Suppressor macrophage treated with lipopolysaccharide for 1 hour (primary cell): Measurements from ENCODE around the gene CCNL1.
A peak's percentile ranks its signal among the peaks of the same experiment; 100 is the strongest.

Source experiments
- DNase-seq, 3 donors: peaks; one replicate each; pipeline ENCODE4 v3.0.0-alpha.2; 2020 to 2022

CCNL1 gene

GRCh38 chr3:157142315-157142714, 17.6 kb downstream of the CCNL1 start:
- DNase-seq = no peak

- DNase-seq = no peak
Measured at GRCh38 chr3:157139938-157140534, 19.9 kb downstream of the CCNL1 start.

GRCh38 chr3:157136647-157137387, 23.1 kb downstream of the CCNL1 start:
- DNase-seq = peak; percentile 71 to 84 (median 78)

GRCh38 chr3:157135671-157136396, 24.1 kb downstream of the CCNL1 start:
- DNase-seq = no peak

DNA sequence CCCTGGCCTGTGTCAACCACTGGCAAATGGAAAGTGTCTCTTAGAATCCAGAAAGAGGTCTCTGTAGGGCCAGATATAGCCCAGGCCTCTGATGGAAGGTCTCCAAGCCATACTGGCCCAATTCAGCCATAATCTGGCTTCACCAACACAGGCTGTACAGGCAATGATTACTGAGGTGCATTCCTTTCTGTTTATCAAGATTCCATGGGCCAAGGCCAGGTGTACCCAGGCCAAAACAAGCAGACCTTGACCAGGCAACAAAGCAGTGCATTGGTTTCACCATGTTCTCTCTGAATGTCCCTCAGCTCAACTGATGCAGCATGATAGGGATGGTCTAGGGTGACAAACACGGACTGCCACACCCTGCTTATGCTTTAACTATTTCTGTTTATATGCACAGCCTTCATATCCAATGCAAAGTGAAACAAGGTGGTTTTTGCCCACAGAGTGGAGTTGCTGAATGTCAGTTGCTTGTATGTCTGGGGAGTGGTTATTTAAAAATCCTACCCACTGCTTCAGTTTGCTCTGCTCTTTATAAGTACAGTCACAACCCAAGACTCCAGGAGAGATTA, 25.2 kb downstream of the CCNL1 start:
- no peak for DNase-seq

DNA sequence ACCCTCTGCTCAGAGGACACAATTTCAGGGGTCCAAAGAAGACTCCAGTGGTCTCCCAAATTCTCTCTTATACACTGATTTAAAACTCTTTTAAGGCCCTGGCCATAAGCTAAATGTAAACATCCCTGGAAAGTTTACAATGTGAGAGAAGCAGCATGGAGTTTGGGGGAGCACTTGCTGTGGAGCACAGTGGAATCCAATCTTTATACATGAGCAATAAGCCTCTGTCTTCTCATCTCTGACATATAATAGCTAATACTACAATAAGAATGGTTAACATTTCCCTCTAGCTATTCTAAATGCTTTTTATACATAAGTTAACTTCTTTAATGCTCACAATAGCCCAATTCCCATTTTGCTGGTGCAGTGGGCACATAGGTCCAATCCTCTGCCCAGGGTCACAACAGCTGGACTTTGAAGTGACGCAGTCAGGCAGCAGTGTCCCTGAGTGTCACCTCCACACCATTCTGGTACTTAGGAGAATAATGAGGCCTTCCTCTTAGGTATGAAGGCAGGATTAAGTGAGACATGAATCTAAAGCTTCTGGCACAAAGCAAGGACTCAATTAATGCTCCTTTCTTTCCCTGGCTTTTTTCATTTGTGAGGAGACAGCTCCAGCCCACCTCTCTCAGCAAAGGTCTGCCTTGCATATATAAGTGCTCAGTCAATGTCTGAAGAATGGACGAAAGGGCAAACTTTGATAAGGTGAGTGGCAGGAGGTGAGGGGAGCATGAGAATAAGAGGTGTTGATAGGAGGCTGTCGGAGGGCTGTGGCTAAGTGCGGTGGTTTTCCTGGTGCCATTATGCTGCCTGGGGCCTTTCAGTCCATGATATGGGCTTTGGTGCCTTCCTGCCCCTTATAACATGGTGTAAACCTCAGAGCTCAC, 26.3 kb downstream of the CCNL1 start:
- DNase-seq = no peak

DNA sequence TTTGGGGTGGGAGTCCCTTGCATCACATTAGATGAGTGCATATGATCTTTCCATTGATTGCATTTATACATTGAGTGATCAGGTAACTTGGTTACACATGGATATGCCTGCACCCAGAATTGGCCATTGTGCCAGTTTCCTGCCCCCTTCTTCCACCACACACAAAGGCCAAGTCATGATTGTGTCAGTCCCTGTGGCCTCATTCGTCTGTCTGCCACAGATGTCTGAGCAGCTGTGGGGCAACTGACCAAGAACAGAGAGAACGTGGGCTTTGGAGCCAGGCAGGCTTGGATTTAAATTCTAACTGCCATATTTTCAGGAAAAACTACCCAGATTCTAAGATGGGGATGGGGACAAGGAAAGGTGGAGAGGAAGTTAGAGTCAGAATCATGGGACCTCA, 27.0 kb downstream of the CCNL1 start:
- peak in 1 of 3 donors; percentile 53 for DNase-seq

DNA sequence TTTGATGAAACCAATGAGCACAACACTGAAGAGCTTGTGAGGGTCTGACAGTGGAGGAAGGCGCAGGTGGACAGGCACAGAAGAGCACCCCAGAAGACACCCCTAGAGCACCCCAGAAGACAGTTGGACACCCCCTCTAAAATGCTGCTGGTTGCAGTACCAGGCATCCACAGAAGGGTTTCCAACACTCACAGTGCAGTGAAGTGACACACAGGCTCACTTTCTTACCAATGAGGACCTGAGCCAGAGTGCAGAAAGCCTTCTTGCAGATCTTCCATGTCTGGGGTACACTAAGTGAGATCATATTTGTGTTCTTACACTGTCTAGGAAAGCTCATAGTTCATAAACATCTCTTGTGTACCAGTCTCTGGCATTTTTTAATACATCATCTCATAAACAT, 27.6 kb downstream of the CCNL1 start:
- no peak for DNase-seq

DNA sequence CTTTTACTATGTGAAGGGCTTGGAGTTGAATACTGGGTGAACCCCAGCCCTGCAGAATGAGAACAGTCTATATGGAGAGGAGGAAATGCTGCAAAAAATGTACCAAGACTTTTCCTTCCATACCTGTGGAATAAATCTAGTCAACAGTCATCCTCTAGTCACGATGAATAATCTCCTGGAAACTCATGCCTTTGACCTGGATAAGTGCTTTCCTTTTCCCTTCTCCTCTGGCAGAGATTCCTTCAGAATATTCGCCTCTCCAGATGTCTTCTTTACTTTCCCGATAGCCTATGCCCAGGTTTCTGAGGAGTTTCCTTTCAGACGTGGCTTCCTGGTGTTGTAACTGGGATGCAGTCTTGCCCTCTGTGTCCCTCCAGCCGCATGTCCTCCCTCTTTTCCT, 28.1 kb downstream of the CCNL1 start:
- DNase-seq = no peak

DNA sequence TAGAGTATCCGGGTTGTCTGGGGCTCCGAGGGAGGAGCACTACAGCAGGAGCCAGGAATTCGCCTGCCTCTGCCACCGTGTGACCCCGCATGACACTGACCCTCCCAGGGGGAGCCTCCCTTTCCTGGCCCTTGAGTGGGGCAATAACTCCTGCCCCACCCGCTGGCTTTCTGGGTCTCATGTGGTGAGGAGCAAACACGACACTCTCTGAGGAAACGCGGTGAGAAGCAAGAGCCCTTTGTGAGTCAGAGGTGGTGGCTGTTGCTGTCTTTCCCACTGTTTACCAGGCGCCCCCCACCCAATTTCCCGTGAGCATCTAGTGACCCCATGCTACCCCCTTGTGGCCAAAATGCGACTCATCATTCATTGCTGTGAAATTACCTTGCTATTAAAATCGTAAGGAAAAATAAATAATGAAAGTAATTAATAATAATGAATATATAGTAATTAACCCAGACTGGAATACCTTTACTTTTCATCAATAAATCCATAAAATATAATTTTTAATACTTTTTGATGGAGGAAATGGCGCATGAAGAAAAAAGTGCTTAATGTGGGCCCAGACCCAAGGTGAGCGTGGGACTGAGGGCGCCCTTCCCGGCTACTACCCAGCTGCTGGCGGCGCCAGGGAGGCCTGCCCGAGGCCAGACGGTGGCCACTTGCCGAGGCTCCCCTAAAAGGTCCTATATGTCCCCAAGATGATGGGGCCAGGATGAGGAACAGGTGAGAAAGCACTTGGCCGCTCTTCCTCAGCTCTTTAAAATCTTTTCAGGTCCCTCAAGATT, 29.3 kb downstream of the CCNL1 start:
- DNase-seq = peak; percentile 70 to 76 (median 73)

DNA sequence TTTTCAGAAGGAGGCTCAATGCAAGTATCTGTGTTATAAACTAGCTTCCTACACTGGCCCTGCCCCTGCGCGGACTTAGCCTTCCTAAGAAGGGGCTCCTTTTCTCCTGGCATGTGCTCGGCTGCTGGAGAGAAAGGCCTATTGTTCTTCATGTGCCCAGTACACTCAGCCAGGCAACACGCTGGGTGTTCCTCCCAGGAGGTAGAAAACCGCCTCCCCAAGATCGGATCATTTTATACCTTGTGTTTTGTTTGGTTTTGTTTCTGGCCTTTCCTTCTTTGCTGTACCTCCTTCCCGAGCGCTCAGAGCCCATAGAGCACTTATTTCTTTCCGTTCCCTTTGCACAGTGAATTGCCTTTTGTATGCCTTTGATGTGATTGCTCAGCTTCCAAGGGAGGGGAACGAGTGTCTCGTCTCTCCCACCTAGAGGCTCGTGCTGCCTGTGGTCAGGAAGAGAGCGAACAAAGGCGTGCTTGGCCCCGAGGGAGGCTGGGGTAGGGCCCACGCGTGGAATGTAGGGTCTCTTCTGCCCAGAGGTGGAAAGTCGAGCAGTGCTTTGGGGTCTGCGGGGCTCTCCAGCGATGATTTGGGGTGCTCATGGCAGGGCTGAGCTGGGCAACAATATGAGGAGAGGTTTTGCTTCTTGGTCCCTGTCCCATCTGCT, 30.0 kb downstream of the CCNL1 start:
- no peak for DNase-seq

GRCh38 chr3:157128771-157129681, 30.9 kb downstream of the CCNL1 start:
- DNase-seq = peak; percentile 63 to 86 (median 71)

DNA sequence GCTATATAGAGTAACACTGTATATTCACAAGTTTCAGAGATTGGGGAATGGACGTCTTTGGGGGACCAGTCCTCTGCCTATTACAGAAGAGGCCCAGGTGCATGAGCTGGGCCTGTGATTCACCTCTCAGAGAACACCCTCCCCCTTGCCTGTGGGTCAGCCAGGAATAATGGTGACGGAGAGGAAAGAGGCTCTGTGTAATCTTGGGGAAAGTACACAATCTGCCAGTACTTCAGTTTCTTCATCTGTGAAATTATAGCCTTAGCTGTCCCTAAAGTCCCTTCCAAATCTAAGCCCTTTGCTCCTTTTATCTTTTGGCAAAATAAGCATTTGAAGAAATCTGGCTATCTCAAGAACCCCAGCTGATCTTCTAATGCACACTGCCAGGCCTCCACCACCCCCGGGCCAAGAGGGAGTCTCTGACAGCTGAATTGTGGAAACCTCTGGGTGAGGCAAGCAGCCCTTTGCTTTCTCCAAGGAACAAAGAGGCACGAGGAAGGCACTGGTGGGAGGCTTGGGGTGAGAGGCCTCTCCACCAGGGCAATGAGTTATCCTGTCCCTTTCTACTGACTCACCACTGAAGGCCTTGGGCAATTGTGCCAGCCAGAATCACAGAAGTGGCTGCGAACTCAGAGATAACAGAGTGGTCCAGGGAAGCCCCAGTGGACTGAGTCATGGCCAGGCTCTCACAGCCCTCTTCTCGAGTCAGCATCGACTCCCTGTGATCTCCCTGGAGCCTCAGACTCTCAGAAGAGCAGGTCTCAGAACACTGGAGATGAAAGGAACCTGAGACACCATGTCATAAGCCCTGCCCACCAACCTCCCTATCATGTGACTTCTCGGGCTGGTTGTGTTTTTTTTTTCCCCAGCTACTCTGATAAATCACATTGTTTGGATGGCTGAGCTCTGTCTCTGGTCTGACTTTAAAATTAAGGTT, 31.8 kb downstream of the CCNL1 start:
- peak; percentile 94 to 98 (median 97) for DNase-seq

- DNase-seq = no peak
Measured at GRCh38 chr3:157127268-157127667, 32.7 kb downstream of the CCNL1 start.

GRCh38 chr3:157126365-157126764, 33.6 kb downstream of the CCNL1 start:
- DNase-seq = no peak

GRCh38 chr3:157125101-157125500, 34.8 kb downstream of the CCNL1 start:
- no peak for DNase-seq

- DNase-seq = no peak
Measured at GRCh38 chr3:157123621-157124020, 36.3 kb downstream of the CCNL1 start.

DNA sequence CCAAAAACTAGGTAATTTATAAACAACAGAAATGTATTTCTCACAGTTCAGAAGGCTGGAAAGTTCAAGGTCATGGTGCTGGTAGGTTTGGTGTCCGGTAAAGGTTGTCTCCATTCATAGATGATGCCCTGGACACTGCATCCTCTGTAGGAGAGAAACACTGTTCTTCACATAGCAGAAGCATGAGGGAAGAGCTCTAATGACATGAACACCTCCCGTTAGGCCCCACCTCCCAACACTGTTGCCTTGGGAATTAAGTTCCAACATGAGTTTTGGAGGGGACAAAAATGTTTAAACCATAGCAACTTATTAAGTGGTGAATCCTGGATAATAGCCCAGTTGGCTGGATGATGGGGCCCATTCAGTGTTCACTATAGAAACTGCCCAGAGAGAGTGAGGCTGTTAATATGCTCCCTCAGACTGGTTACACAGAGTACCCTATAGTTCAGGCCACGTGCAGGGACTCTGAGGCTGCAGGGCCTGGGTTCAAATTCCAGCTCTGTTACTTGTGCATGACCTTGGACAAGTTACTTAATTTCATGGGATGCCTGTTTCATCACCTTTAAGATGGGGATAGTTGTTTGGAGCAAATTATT, 37.0 kb downstream of the CCNL1 start:
- DNase-seq = no peak
